OCI-M2 (cell line): Measurements from ENCODE around the gene PSMD1.
"Not testable (repeated sequence)": the region's sequence is repeated elsewhere in the genome, so short reads cannot be mapped to it uniquely, and the experiment has no call there.

Experiments used
- DNase-seq: peaks from one replicate; lab custom pipeline; 2025; ENCODE audit not compliant: unreplicated experiment; lab: John Stamatoyannopoulos, UW

PSMD1 gene

DNA sequence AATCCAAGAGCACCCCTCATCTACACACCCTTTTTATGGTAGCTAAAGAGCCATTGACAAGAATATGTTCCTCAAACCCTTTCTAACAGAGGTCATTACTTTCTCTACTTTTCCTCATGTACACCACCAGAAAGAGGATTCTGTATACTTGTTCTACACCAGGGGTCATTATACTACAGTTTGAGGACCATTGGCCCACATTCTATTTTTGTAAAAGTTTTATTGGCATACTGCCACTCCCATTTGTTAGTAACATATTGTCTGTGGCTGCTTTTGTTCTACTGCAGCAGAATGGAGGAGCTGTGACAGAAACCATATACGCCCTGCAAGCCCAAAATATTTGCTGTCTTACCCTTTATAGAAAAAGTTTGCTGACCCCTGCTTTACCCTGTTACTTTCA lies 53.9 kb downstream of the PSMD1 start:
- no peak for DNase-seq

DNA sequence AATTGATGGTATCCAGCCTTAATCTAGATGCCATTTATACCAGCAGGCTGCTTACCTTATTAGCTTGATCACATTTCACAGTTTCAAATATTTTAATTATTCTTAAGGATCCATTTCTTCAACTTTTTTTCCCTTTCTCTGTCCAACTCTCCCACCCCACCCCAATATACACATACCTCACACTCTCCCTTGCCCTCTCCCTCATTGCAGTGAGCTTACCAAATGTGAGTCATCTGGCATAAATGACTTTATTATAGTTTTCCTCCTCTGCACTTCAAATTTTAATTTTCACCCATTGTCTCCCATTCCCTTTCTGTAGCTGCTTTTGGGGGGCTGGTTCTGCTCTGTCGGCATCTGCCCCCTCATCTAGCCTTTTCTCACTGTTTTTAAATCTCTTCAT lies 55.3 kb downstream of the PSMD1 start:
- no peak for DNase-seq

DNA sequence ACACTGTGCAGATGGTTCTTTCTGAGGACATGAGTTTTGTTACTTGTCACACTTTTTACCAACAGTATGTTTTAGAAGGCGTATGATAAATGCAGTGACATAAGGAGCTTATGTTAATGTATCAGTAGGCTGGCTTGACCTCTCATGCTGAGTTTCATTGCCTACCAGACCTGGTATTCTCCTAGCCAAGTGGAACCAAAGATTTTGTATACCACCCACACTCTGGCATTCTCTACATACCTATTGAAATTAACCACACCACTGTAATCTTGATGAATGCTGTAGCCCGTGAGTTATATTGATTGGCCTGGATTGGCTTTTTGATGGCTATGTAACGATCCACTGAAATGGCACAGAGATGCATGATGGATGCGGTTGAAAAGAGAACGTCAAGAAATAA lies 56.8 kb downstream of the PSMD1 start:
- DNase-seq, result no peak

DNA sequence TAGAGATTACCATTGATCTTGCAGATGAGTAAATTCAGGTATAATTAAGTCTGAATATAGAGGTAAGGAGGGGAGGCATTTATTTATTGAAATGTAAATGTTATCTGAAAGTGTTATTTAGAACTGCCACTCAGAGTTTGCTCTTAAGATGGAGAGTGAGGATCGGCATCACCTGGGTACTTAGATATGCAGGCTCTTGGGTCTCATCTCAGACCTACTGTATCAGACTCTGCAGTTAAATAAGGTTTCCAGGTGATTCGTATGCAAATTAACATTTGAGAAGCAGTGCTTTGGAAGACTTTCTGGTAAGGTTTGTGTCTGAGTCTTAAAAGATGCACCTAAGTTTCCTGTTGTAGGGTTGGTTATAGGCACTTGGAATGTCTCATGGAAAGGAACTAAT lies 59.0 kb downstream of the PSMD1 start:
- DNase-seq, result no peak

DNA sequence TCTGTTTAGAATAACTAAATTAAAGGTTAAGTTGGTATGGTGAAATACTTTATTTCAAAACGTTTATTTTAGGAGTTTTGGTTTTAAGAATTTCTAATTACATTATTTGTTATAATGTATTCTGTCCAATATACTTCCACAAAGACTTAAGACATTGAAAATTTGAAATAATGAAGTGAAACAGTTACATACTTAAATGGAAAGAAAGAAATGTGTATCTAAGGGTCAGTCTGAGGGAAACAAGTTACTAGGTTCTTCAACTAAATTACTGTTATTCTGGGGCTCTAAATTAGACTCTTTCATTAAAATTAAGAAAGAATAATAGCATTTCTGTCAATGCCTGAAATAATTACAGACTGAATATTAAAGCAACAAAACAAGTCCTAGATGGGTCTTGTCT lies 60.5 kb downstream of the PSMD1 start:
- DNase-seq, result no peak

DNA sequence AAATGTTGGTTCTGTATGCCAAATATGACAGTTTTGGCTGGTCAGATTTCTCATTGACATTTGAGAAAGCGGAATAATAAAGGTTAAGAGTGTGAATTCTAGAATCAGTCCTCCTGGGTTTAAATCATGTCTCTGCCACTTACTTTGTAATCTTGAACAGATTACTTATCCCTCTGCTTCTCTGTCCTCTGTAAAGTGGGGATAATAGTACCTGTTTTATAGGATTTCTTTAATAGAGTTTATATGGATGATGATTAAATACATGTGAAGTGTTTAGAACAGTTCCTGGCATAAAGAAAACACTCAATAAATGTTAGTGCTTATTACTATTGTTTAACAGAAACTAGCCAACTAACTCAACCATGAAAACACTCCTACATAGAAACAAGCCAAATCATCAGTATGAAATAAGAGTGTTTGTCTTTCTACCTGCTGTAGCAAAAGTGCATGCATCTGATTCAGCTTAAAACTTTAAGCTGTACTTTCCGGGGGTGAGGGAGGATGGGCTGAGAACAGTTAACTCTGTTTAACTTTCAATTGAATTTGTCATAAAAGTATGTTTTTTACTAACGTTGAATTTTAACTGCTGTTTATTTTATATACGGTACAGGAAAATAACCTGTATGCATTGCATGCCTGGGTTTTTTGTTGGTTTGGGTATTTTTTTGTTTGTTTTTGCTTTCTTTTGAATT lies 61.4 kb downstream of the PSMD1 start:
- no peak for DNase-seq

DNA sequence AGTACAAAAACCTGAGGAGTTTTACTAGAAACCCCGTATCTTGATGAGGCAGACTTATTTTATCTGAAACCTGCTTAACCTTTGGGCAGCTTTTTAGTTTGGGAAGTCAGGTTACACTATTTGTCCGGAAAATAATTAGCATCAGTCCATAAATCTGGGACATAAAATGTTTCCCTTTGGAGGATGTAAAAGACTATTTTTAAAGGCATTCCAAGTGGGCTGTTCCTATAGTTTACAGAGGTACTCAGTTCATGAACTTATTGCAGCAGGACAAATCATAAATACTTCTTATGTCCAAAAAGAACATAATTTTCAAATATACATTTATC lies 61.9 kb downstream of the PSMD1 start:
- DNase-seq, result no peak

DNA sequence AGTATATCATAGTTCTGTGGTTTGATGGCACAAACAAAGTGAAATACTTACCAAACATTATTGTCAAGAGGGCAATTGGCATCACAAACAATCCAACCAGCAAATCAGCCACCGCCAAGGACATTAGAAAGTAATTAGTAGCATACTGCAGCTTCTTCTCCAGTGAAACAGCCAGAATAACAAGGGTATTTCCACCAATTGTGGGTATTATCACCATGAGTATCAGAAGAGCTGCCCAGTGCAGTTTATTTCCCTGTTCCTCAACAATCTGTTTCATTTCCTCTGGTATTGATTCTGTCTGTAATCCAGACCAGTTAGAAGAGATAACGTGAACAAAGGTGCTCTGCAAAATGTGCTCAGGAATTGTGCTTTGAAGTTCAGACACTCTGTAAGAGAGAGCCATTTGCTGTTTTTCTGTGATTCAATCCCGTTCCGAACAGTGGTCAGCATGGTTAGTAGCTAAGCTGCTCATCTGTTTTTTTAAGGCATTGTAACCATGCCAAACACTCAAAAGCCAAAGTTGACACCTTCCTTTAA lies 66.8 kb downstream of the PSMD1 start:
- DNase-seq, result no peak

DNA sequence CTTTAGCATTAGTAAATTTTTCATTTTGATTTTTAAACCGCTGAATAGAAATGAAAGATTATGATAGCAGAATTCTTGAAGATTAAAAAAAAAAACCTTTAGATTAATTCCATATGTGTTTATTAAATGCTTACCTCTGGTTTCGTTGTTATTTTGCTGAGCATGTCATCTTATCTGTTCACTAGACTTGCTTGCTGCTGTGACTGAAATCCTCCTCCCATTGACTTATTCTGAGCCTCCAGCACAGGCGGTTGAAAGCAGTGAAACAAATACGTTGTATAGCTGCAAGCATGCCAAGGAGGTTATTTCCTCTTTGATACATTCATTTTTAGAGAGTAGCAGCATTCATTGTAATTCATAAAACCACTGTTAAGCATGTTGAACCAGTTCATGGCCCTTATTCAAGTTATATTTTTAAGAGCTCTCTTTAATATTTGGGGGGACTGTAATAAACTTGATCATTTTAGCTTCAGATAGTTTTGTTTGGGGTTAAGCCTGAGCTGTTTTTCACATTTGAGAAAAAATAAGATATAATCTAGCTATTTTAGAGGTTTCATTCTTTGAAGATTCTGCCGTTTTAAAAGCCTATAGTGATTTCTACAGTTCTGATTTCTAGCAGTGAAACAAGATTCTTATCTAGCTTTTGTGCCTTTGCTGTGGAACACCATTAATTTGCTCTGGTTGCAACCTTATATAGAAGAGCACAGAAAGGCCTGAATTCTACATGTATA lies 68.3 kb downstream of the PSMD1 start, which contains the start of gene HTR2B:
Gene HTR2B (minus strand): TSS at position 205 of the 731 bp plus-strand sequence. CDS start 1,278 bp downstream, outside the sequence.
- DNase-seq, result no peak

DNA sequence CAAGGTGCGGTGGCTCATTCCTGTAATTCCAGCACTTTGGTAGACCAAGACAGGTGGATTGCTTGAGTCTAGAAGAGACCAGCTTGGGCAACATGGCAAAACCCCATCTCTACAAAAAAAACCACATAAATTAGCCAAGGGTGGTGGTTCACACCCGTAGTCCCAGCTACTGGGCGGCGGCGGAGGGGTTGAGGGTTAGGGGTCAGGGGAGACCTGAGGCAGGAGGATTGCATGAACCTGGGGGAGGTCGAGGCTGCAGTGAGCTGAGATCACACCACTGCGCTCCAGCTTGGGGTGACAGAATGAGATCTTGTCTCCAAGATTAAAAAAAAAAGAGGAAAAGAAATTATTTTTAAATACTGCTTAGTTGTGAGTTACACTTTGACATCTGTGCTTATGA lies 69.5 kb downstream of the PSMD1 start:
- DNase-seq, result no peak

DNA sequence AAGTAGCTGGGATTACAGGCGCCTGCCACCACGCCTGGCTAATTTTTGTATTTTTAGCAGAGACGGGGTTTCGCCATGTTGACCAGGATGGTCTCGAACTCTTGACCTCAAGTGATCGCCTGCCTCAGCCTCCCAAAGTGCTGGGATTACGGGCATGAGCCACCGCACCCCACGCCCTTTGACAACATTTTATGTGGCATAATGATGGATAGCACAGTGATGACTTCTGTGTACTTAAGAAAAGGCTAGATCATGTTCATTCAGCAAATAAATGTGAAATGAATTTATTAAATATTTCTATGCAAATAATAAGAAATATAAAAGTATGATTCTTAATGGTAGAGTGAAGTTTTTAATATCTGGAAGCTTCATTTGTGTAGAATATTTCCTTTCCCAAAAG lies 70.8 kb downstream of the PSMD1 start:
- no peak for DNase-seq

DNA sequence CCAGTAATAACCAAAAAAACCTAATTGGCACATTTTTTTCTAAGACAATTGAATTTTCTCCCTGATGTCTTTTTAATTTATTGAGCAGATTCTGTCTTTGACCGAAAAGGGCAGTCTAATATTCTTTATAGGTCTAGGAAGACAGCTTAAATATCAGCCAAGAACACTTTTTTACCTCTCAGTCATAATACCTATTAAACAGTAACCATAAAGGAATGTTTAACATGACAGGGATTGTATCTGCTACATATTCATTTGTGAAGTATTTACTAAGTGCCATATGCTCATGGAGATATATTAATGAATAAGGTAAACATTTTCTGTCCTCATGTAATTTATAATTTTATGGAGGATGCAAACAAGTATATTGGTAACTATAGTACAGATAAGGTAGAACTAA lies 71.3 kb downstream of the PSMD1 start:
- no peak for DNase-seq

DNA sequence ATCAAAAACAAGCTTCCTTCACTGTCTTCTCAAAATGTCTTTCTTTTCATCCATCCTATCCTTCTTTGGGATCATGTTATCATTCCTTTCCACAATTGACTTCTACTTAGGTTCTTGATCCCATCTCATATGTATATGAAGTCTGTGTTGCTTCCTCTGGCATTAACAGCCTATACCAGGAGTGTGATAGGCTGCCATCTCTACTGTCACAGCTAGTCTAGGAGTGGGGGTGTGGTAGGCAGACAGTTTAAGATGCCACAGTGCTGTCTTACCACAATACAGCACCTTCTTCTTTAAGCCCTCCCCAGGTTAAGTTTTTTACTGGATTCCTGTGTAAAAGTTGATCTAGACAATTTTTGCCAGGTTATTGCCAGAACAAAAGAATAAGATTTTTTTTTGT lies 71.9 kb downstream of the PSMD1 start:
- DNase-seq, result no peak

DNA sequence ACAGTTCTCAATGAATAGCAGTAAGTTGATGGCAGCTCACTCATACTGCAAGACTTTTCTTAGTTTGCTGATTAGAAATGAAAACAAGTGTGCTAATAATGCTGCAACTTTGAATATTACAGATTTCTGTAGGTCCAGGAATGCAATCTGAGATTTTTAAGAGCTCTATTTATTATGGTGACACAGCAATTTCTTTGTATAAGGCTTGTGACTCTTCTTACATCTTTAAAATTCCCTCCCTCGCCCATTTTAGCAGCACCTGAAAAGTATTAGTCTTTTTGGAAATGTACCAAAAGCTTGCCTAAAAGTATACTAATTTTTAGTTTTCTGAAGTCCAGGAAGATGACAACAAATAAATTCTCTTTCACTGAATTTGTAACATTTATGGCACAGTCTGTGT lies 72.5 kb downstream of the PSMD1 start:
- no peak for DNase-seq

DNA sequence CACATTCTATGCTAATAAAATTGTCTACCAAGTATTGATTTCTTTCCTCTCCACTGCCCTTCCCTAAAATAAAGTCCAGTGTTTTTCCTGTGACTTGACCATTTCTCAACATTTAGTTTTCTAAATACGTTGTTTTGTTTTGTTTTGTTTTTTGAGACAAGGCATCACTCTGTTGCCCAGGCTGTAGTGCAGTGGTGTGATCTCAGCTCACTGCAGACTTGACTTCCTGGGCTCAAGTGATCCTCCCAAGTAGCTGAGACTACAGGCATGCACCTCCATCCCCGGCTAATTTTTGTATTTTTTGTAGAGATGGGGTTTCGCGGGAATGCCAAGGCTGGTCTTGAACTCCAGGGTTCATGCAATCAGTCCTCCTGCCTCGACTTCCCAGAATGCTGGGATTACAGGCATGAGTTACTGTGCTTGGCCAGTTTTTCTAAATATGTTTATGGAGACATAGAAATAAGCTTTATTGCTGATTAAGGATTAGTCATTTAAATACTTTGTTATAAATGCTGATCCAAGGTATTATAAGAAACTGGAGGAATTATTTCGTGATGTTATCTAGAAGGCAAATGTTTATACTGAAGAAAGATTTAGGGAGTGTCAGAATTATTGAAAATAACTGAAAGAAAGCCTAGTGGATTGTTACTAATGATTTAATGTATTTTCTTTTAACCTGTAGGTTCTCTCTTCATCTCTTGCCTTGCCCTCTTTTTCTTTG lies 73.8 kb downstream of the PSMD1 start:
- no peak for DNase-seq

DNA sequence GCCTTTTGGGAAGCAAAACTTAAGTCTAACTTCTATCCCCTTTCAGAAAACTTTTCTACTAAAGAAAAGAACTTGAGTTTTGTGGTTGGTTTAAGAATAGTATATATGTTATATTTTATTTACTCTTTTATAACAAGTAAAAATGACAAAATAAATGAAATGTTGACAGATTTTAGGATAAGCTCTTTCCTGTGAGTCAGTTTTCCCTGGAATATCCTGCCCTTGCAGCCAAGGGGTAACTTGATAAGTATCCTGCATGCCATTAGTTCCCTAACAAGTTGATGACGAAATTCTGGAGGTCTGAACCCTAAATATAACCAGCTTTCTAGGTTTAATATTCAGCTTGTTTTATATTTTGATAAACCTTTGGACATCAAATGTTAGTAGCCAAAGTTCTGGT lies 75.5 kb downstream of the PSMD1 start:
- no peak for DNase-seq

DNA sequence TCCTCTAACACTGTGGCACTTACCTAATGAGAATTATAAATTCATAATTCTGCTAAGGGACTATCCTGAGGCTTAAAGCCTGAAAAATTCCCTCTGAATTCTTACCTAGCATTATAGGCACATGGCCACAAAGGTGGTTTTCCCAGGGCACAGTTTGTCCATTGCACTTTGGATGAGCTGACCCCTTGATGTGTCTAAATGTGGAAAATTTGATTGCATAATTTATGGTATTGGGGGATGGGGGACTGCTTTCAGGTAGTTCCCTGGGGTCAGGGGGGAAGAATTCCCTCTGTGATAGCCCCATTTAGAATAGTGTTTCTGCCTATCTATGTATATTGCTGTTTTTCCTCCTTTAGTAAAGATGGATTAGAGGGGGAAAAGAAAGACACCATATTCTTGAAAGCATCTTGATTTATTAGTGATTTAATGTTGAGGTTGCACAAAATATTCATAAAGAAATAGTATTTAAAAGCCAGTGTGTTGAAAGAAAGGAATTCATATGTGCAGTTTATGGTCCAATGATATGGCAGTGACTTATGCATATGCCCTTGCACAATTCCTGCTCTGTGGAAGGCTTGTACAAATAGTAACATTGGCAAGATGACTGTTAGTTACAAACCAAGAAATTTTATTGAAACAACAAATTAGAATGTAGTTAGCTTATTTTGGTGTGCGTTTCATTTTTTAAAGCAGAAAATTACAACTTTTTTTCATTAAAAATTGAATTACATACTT lies 76.9 kb downstream of the PSMD1 start:
- no peak for DNase-seq

DNA sequence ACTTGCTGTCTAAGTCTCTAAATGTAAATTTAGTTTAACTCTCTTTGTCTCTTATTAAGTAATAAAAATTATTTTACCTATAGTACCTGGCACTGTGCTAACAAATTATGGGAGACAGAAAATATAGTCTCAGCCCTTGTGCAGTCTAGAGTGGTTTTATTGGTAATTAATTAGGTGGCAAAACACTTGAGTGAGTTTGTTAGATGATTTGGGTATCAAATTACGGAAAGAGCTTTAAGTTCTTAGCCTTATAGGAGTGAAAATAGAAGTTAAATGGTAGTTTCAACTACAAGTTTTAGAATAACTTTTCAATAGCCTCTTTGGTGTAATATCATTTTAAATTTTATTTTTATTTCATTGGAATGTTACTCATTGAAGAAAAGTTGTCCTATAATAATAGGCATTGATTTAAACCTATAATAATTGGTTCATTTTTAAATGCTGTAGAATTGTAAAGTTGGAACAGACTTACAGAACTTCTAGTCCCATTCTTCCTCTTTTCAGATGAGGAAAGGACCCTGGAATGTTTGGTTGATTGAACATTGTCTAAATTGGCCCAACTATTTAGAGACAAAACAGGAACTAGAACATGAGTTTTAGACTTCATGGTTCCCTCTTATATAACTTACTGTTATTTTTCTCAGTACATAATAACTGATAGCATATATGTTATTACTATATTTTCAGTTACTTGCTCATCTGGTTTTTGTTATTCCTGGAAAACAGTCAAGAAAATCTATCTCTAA lies 78.4 kb downstream of the PSMD1 start:
- no peak for DNase-seq

DNA sequence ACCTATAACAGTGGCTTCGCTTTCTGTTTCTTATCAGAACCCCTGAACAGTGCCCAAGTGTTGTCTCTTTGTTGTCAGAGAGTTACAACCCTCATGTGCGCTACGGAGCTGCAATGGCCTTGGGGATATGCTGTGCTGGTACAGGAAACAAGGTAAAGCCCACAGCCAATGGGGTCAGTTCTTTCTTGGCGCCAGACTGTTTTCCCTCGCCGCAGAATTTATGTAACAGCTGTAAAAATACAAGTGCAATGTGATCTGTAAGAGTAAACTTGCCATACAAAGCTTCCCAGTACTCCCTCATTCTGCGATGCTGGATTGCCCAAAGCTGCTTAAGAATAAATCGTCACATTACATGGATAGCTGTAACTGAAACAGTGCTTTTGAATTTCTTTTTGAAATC lies 82.0 kb downstream of the PSMD1 start:
- DNase-seq, result no peak

DNA sequence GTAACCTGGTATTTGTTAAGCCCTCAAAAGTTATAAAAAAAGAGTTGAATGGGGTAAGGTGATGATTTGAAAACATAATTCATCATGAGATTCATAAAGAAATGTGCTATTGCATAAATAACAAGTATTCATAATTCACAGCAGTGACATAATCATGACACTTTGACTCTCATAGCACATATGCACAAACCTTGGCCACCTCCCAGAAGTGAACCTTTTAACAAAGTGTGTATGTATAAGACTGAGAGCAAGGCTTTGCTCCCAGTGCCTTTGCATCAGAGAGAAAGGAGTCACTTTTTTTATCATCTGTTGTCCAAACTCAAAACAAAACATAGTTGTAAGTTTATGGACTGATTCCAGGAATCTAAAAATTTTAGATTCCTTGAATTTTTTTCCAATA lies 83.1 kb downstream of the PSMD1 start:
- no peak for DNase-seq

DNA sequence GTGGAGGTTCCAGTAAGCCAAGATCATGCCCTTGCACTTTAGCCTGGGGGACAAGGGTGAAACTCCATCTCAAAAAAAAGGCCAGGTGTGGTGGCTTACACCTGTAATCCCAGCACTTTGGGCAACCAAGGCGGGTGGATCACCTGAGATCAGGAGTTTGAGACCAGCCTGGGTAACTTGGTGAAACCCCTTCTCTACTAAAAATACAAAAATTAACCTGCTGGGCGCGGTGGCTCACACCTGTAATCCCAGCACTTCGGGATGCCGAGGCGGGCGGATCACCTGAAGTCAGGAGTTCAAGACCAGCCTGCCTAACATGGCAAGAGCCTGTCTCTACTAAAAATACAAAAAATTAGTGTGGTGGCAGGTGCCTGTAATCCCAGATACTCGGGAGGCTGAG lies 84.1 kb downstream of the PSMD1 start:
- DNase-seq, result not testable (repeated sequence)
